Measurements from ENCODE around the gene ATR.

GRCh38 chr3:142618917-142619461 is 40.5 kb upstream of the ATR start:
- TF ChIP-seq CTCF (tag by site-specific recombination; IDR thresholded peaks at IDR 0.05) (no peak), PRDM6 (tag by site-specific recombination; IDR thresholded peaks at IDR 0.05) (no peak), REST (tag by site-specific recombination; IDR thresholded peaks at IDR 0.05) (no peak), PRDM10 (tag by site-specific recombination; IDR thresholded peaks at IDR 0.05) (no peak), ZNF18 (tag by site-specific recombination; IDR thresholded peaks at IDR 0.05) (no peak), ZNF768 (tag by site-specific recombination; IDR thresholded peaks at IDR 0.05) (no peak), BCL11A (tag by site-specific recombination; IDR thresholded peaks at IDR 0.05; ENCODE audit: low read depth) (no peak), YY1 (tag by site-specific recombination; IDR thresholded peaks at IDR 0.05) (no peak), TRIM28 (IDR thresholded peaks at IDR 0.05; ENCODE audit: borderline replicate concordance, low read length) (no peak), MZF1 (tag by site-specific recombination; IDR thresholded peaks at IDR 0.05; ENCODE audit: borderline replicate concordance) (no peak), WT1 (tag by site-specific recombination; IDR thresholded peaks at IDR 0.05) (no peak), TCF7L2 (IDR thresholded peaks at IDR 0.05; ENCODE audit: borderline replicate concordance, low read depth, low read length) (no peak)

Measured in HEK293 (cell line).